Stromal cell of bone marrow (primary cell): ENCODE data around the gene TCF7.

Experiments used
- DNase-seq: peaks from one replicate; pipeline ENCODE4 v3.0.0-alpha.2; 2012; ENCODE audit warnings: low read depth

The TCF7 gene

GRCh38 chr5:134131165-134131564 is 16.7 kb downstream of the TCF7 start:
- no peak for DNase-seq

GRCh38 chr5:134131578-134132350 is 17.3 kb downstream of the TCF7 start:
- DNase-seq = no peak

- DNase-seq = no peak
Measured at GRCh38 chr5:134132372-134133187, 18.1 kb downstream of the TCF7 start.

GRCh38 chr5:134133188-134133994 is 18.9 kb downstream of the TCF7 start:
- DNase-seq = no peak

GRCh38 chr5:134133995-134134541 is 19.6 kb downstream of the TCF7 start:
- no peak for DNase-seq

- no peak for DNase-seq
Measured at GRCh38 chr5:134135091-134135655, 20.7 kb downstream of the TCF7 start.

GRCh38 chr5:134136221-134136631 is 21.7 kb downstream of the TCF7 start:
- no peak for DNase-seq

GRCh38 chr5:134136771-134137170 is 22.3 kb downstream of the TCF7 start:
- no peak for DNase-seq

- DNase-seq = peak; percentile 42
Measured at GRCh38 chr5:134138416-134139376, 24.2 kb downstream of the TCF7 start.

GRCh38 chr5:134139377-134139851 is 24.9 kb downstream of the TCF7 start:
- DNase-seq = no peak

- no peak for DNase-seq
Measured at GRCh38 chr5:134139891-134140469, 25.5 kb downstream of the TCF7 start.

- peak; percentile 43 for DNase-seq
Measured at GRCh38 chr5:134140530-134141201, 26.2 kb downstream of the TCF7 start.

- no peak for DNase-seq
Measured at GRCh38 chr5:134141331-134142050, 27.0 kb downstream of the TCF7 start.

- DNase-seq = no peak
Measured at GRCh38 chr5:134142052-134142451, 27.6 kb downstream of the TCF7 start.

- DNase-seq = no peak
Measured at GRCh38 chr5:134142806-134143205, 28.3 kb downstream of the TCF7 start.

- no peak for DNase-seq
Measured at GRCh38 chr5:134143431-134143830, 28.9 kb downstream of the TCF7 start.

- no peak for DNase-seq
Measured at GRCh38 chr5:134143944-134144941, 29.8 kb downstream of the TCF7 start.
